Measurements from ENCODE around the gene TIGD4.
"Not testable (repeated sequence)": the region's sequence is repeated elsewhere in the genome, so short reads cannot be mapped to it uniquely, and the experiment has no call there.

The TIGD4 gene

GRCh38 chr4:152784490-152785350 is 5.2 kb upstream of the TIGD4 start:
- Histone ChIP-seq H3K4me1 (ENCODE audit: control insufficient read depth, insufficient read depth, low read length) (peaks cover 6% of the 10 kb centered on the region), H3K9me3 (ENCODE audit: control insufficient read depth, insufficient read depth, low read depth, low read length) (no peaks in the 10 kb centered on the region), H3K4me3 (ENCODE audit: low read depth, low read length) (no peak overlapping the region), H3K36me3 (ENCODE audit: control insufficient read depth, insufficient read depth, low read length) (peaks cover 5% of the 10 kb centered on the region; the same call in 1 of the 2 replicates), H3K27ac (ENCODE audit: low read depth, low read length) (no peak overlapping the region), H3K27me3 (ENCODE audit: control insufficient read depth, insufficient read depth, low read length) (no peaks in the 10 kb centered on the region), H3K9ac (ENCODE audit: low read length) (no peak overlapping the region)

GRCh38 chr4:152780267-152780778 is 793 bp upstream of the TIGD4 start:
- H3K27ac ChIP-seq (ENCODE audit: low read depth, low read length): no peak overlapping the region; the same call in 1 of the 2 replicates
- peaks cover 4% of the 10 kb centered on the region; the same call in 1 of the 2 replicates for H3K36me3 ChIP-seq (ENCODE audit: control insufficient read depth, insufficient read depth, low read length)
- peak overlapping the region; percentile 71 for H3K9ac ChIP-seq (ENCODE audit: low read length)
- H3K9me3 ChIP-seq (ENCODE audit: control insufficient read depth, insufficient read depth, low read depth, low read length): no peaks in the 10 kb centered on the region
- H3K4me3 ChIP-seq (ENCODE audit: low read depth, low read length): peak overlapping the region; percentile 95
- peaks cover 10% of the 10 kb centered on the region for H3K4me1 ChIP-seq (ENCODE audit: control insufficient read depth, insufficient read depth, low read length)
- H3K27me3 ChIP-seq (ENCODE audit: control insufficient read depth, insufficient read depth, low read length): no peaks in the 10 kb centered on the region

GRCh38 chr4:152778656-152779512 is 646 bp downstream of the TIGD4 start:
- Histone ChIP-seq H3K4me1 (ENCODE audit: control insufficient read depth, insufficient read depth, low read length) (peaks cover 10% of the 10 kb centered on the region), H3K27me3 (ENCODE audit: control insufficient read depth, insufficient read depth, low read length) (no peaks in the 10 kb centered on the region), H3K9ac (ENCODE audit: low read length) (peak overlapping the region; percentile 70), H3K9me3 (ENCODE audit: control insufficient read depth, insufficient read depth, low read depth, low read length) (no peaks in the 10 kb centered on the region), H3K4me3 (ENCODE audit: low read depth, low read length) (peak overlapping the region; percentile 95), H3K36me3 (ENCODE audit: control insufficient read depth, insufficient read depth, low read length) (no peaks in the 10 kb centered on the region), H3K27ac (ENCODE audit: low read depth, low read length) (peak overlapping the region; percentile 13)

GRCh38 chr4:152777488-152777887 is 2.0 kb downstream of the TIGD4 start:
- H3K27me3 ChIP-seq (ENCODE audit: control insufficient read depth, insufficient read depth, low read length): no peaks in the 10 kb centered on the region
- H3K27ac ChIP-seq (ENCODE audit: low read depth, low read length): no peak overlapping the region
- peaks cover 10% of the 10 kb centered on the region for H3K4me1 ChIP-seq (ENCODE audit: control insufficient read depth, insufficient read depth, low read length)
- no peak overlapping the region for H3K4me3 ChIP-seq (ENCODE audit: low read depth, low read length)
- no peaks in the 10 kb centered on the region for H3K36me3 ChIP-seq (ENCODE audit: control insufficient read depth, insufficient read depth, low read length)
- no peak overlapping the region for H3K9ac ChIP-seq (ENCODE audit: low read length)
- no peaks in the 10 kb centered on the region for H3K9me3 ChIP-seq (ENCODE audit: control insufficient read depth, insufficient read depth, low read depth, low read length)

GRCh38 chr4:152776352-152776751 is 3.2 kb downstream of the TIGD4 start:
- H3K27ac ChIP-seq (ENCODE audit: low read depth, low read length): no peak overlapping the region
- peaks cover 7% of the 10 kb centered on the region for H3K4me1 ChIP-seq (ENCODE audit: control insufficient read depth, insufficient read depth, low read length)
- H3K9ac ChIP-seq (ENCODE audit: low read length): no peak overlapping the region
- H3K27me3 ChIP-seq (ENCODE audit: control insufficient read depth, insufficient read depth, low read length): no peaks in the 10 kb centered on the region
- no peak overlapping the region for H3K4me3 ChIP-seq (ENCODE audit: low read depth, low read length)
- no peaks in the 10 kb centered on the region for H3K9me3 ChIP-seq (ENCODE audit: control insufficient read depth, insufficient read depth, low read depth, low read length)
- no peaks in the 10 kb centered on the region for H3K36me3 ChIP-seq (ENCODE audit: control insufficient read depth, insufficient read depth, low read length)

GRCh38 chr4:152773953-152774352 is 5.6 kb downstream of the TIGD4 start:
- H3K36me3 ChIP-seq (ENCODE audit: control insufficient read depth, insufficient read depth, low read length): no peaks in the 10 kb centered on the region
- H3K9me3 ChIP-seq (ENCODE audit: control insufficient read depth, insufficient read depth, low read depth, low read length): no peaks in the 10 kb centered on the region
- no peaks in the 10 kb centered on the region for H3K27me3 ChIP-seq (ENCODE audit: control insufficient read depth, insufficient read depth, low read length)
- H3K27ac ChIP-seq (ENCODE audit: low read depth, low read length): no peak overlapping the region
- peaks cover 4% of the 10 kb centered on the region; the same call in 1 of the 2 replicates for H3K4me1 ChIP-seq (ENCODE audit: control insufficient read depth, insufficient read depth, low read length)
- H3K9ac ChIP-seq (ENCODE audit: low read length): no peak overlapping the region
- H3K4me3 ChIP-seq (ENCODE audit: low read depth, low read length): no peak overlapping the region

GRCh38 chr4:152773339-152773738 is 6.2 kb downstream of the TIGD4 start:
- H3K9ac ChIP-seq (ENCODE audit: low read length): no peak overlapping the region
- no peaks in the 10 kb centered on the region for H3K27me3 ChIP-seq (ENCODE audit: control insufficient read depth, insufficient read depth, low read length)
- H3K36me3 ChIP-seq (ENCODE audit: control insufficient read depth, insufficient read depth, low read length): no peaks in the 10 kb centered on the region
- no peaks in the 10 kb centered on the region for H3K9me3 ChIP-seq (ENCODE audit: control insufficient read depth, insufficient read depth, low read depth, low read length)
- H3K27ac ChIP-seq (ENCODE audit: low read depth, low read length): no peak overlapping the region
- no peak overlapping the region for H3K4me3 ChIP-seq (ENCODE audit: low read depth, low read length)
- H3K4me1 ChIP-seq (ENCODE audit: control insufficient read depth, insufficient read depth, low read length): no peaks in the 10 kb centered on the region

GRCh38 chr4:152771741-152772533 is 7.6 kb downstream of the TIGD4 start:
- Histone ChIP-seq H3K4me3 (ENCODE audit: low read depth, low read length) (no peak overlapping the region), H3K27ac (ENCODE audit: low read depth, low read length) (no peak overlapping the region), H3K27me3 (ENCODE audit: control insufficient read depth, insufficient read depth, low read length) (no peaks in the 10 kb centered on the region), H3K36me3 (ENCODE audit: control insufficient read depth, insufficient read depth, low read length) (no peaks in the 10 kb centered on the region), H3K9me3 (ENCODE audit: control insufficient read depth, insufficient read depth, low read depth, low read length) (no peaks in the 10 kb centered on the region), H3K4me1 (ENCODE audit: control insufficient read depth, insufficient read depth, low read length) (no peaks in the 10 kb centered on the region), H3K9ac (ENCODE audit: low read length) (no peak overlapping the region)

GRCh38 chr4:152765069-152765737 is 14.3 kb downstream of the TIGD4 start:
- H3K4me3 ChIP-seq (ENCODE audit: low read depth, low read length); H3K4me1 ChIP-seq (ENCODE audit: control insufficient read depth, insufficient read depth, low read length); H3K9me3 ChIP-seq (ENCODE audit: control insufficient read depth, insufficient read depth, low read depth, low read length): not testable (repeated sequence)

GRCh38 chr4:152763796-152764195 is 15.7 kb downstream of the TIGD4 start:
- Histone ChIP-seq H3K27me3 (ENCODE audit: control insufficient read depth, insufficient read depth, low read length) (no peaks in the 10 kb centered on the region), H3K27ac (ENCODE audit: low read depth, low read length) (no peak overlapping the region), H3K9me3 (ENCODE audit: control insufficient read depth, insufficient read depth, low read depth, low read length) (peaks cover 2% of the 10 kb centered on the region; the same call in 1 of the 2 replicates), H3K36me3 (ENCODE audit: control insufficient read depth, insufficient read depth, low read length) (no peaks in the 10 kb centered on the region), H3K9ac (ENCODE audit: low read length) (no peak overlapping the region), H3K4me1 (ENCODE audit: control insufficient read depth, insufficient read depth, low read length) (peaks cover 3% of the 10 kb centered on the region; the same call in 1 of the 2 replicates), H3K4me3 (ENCODE audit: low read depth, low read length) (no peak overlapping the region)

More at GRCh38 chr4:152765069-152765737, 14.3 kb downstream of the TIGD4 start:
- H3K9ac ChIP-seq (ENCODE audit: low read length); H3K27me3 ChIP-seq (ENCODE audit: control insufficient read depth, insufficient read depth, low read length); H3K36me3 ChIP-seq (ENCODE audit: control insufficient read depth, insufficient read depth, low read length); H3K27ac ChIP-seq (ENCODE audit: low read depth, low read length): not testable (repeated sequence)
